GM12872 (cell line): ENCODE measurements around the gene FFAR3.

Experiments used
- CTCF ChIP-seq: IDR thresholded peaks from 3 replicates; pipeline ENCODE4 v1.5.1; 2011; ENCODE audit warnings: low read depth, mild to moderate bottlenecking, low read length, moderate library complexity; ENCODE audit not compliant: insufficient read depth

Gene FFAR3

GRCh38 chr19:35363711-35364425 lies 5.6 kb downstream of the FFAR3 start:
- TF ChIP-seq CTCF: no peak

- TF ChIP-seq CTCF: no peak
Observed at GRCh38 chr19:35365303-35365702, 7.0 kb downstream of the FFAR3 start.

- no peak for TF ChIP-seq CTCF
Observed at GRCh38 chr19:35368378-35368777, 10.1 kb downstream of the FFAR3 start.

GRCh38 chr19:35369522-35369921 lies 11.3 kb downstream of the FFAR3 start:
- no peak for TF ChIP-seq CTCF

GRCh38 chr19:35370722-35371121 lies 12.5 kb downstream of the FFAR3 start, which contains the start of gene GPR42:
Gene GPR42 (plus strand): TSS chr19:35371068. CDS start chr19:35371360, 292 bp downstream.
- no peak for TF ChIP-seq CTCF

- TF ChIP-seq CTCF: no peak
Observed at GRCh38 chr19:35373492-35373891, 15.2 kb downstream of the FFAR3 start.

- no peak for TF ChIP-seq CTCF
Observed at GRCh38 chr19:35375505-35376307, 17.4 kb downstream of the FFAR3 start.
